GM12878 (cell line): ENCODE results near the gene NTN1. TPM values are rescaled to one million over a fixed set of nuclear protein-coding genes. Genes with fewer than 3 reads are reported as not detected.

ENCODE experiments used
- ATAC-seq: fragments of 200-7000 bp; cut with Tn5 transposase; 3 replicates; pipeline ENCODE4 v1.9.1; 2020; ENCODE audit warnings: mild to moderate bottlenecking, moderate library complexity
- BruUV-seq: library from RNA; stranded (reverse); fragments of 400-500 nt; replicated peaks from 2 replicates; lab custom pipeline; 2021; lab: Mats Ljungman, UMichigan
- CTCF ChIA-PET: fragments of 300-600 bp; sonication (Branson Sonifier 250); formaldehyde crosslinking; extraction: SDS; loops from one replicate; lab custom pipeline; 2021; ENCODE audit warnings: inconsistent platforms; lab: Yijun Ruan, JAX
- POLR2A ChIA-PET: fragments of 350-600 bp; formaldehyde crosslinking; extraction: SDS; loops from one replicate; lab custom pipeline; 2021; ENCODE audit warnings: inconsistent platforms; lab: Charles Lee
- RAD21 ChIA-PET: fragments of 300-600 bp; sonication (Branson Sonifier 250); formaldehyde crosslinking; loops from one replicate; lab custom pipeline; 2023; ENCODE audit warnings: antibody characterized with exemption; ENCODE audit not compliant: unreplicated experiment; lab: Charles Lee
- SMC1A ChIA-PET: fragments of 300-600 bp; sonication (Branson Sonifier 250); formaldehyde crosslinking; loops from one replicate; lab custom pipeline; 2023; ENCODE audit not compliant: unreplicated experiment, uncharacterized antibody; lab: Charles Lee
- DNase-seq: peaks from one replicate; pipeline ENCODE4 v3.0.0-alpha.2; 2011; ENCODE audit warnings: low read depth, low spot score
- FAIRE-seq: peaks from 3 replicates; lab custom pipeline; 2011; peaks lifted over from hg19 to GRCh38; lab: Jason Lieb, UNC
- H2AFZ ChIP-seq: 2 replicates; pipeline ENCODE4 v1.6.0; 2011; ENCODE audit warnings: low read depth, low read length, control low read depth; ENCODE audit not compliant: control insufficient read depth
- H3K27ac ChIP-seq: 2 replicates; pipeline ENCODE4 v1.5.1; 2011; ENCODE audit warnings: control low read depth; ENCODE audit not compliant: control insufficient read depth, insufficient read depth
- H3K27me3 ChIP-seq, 2 experiments: replicated peaks in 1 of 2; 2 replicates each; pipeline versions ENCODE4 v1.6.0 to v1.6.1; 2011; ENCODE audit warnings: low read length in 1 of 2; ENCODE audit not compliant: control insufficient read depth in 2 of 2, insufficient read depth in 2 of 2
- H3K36me3 ChIP-seq, 2 experiments: 2 replicates each; pipeline ENCODE4 v1.5.1; 2011; ENCODE audit warnings: low read length in 1 of 2; ENCODE audit not compliant: control insufficient read depth in 2 of 2, insufficient read depth in 2 of 2
- H3K4me1 ChIP-seq: 2 replicates; pipeline ENCODE4 v1.6.1; 2011; ENCODE audit warnings: mild to moderate bottlenecking, low read length, moderate library complexity, mixed read lengths; ENCODE audit not compliant: control insufficient read depth, insufficient read depth
- H3K4me2 ChIP-seq: 2 replicates; pipeline ENCODE4 v1.6.0; 2011; ENCODE audit warnings: control low read depth; ENCODE audit not compliant: control insufficient read depth, insufficient read depth
- H3K4me3 ChIP-seq: fragments of 200-600 bp; sonication (generic); 2 replicates; pipeline ENCODE4 v1.5.1; 2016
- H3K79me2 ChIP-seq: 2 replicates; pipeline ENCODE4 v1.6.0; 2011; ENCODE audit warnings: low read length; ENCODE audit not compliant: control insufficient read depth, insufficient read depth
- H3K9ac ChIP-seq: 2 replicates; pipeline ENCODE4 v1.8.0; 2011; ENCODE audit warnings: low read length, control low read depth, mixed read lengths; ENCODE audit not compliant: control insufficient read depth, insufficient read depth
- H3K9me3 ChIP-seq: replicated peaks from 3 replicates; pipeline ENCODE4 v1.5.1; 2011; ENCODE audit warnings: mild to moderate bottlenecking, low read length; ENCODE audit not compliant: control insufficient read depth, insufficient read depth
- H4K20me1 ChIP-seq: 2 replicates; pipeline ENCODE4 v1.6.0; 2011; ENCODE audit not compliant: control insufficient read depth, insufficient read depth
- BMI1 ChIP-seq: fragments of 450-650 bp; IDR thresholded peaks from 2 replicates; pipeline ENCODE4 v1.6.1; 2016; ENCODE audit warnings: mild to moderate bottlenecking, moderate library complexity, borderline replicate concordance
- ETV6 ChIP-seq, 2 experiments: fragments of 450-650 bp in 1 of 2; IDR thresholded peaks in 1 of 2; conservative IDR thresholded peaks in 1 of 2; 2 replicates each; pipeline ENCODE4 v1.6.1; 2014; ENCODE audit warnings: antibody characterized with exemption in 1 of 2, borderline replicate concordance in 1 of 2, low read depth in 1 of 2, mild to moderate bottlenecking in 1 of 2, moderate library complexity in 1 of 2
- MEF2A ChIP-seq: IDR thresholded peaks from 2 replicates; pipeline ENCODE4 v1.6.1; 2011; ENCODE audit warnings: low read depth, mild to moderate bottlenecking, low read length, moderate library complexity; ENCODE audit not compliant: insufficient read depth
- SIN3A ChIP-seq: IDR thresholded peaks from 2 replicates; pipeline ENCODE4 v1.6.1; 2012; ENCODE audit warnings: low read depth, low read length, improper control_type of control experiment
- TAF1 ChIP-seq: IDR thresholded peaks from 2 replicates; pipeline ENCODE4 v1.6.1; 2011; ENCODE audit warnings: mild to moderate bottlenecking, low read depth, low read length, borderline replicate concordance
- TCF12 ChIP-seq: IDR thresholded peaks from 2 replicates; pipeline ENCODE4 v1.6.1; 2011; ENCODE audit warnings: low read depth, mild to moderate bottlenecking, low read length
- WGBS: methylation state at CpG from one replicate; pipeline ENCODE4 v1.1.6; 2016; ENCODE audit warnings: low lambda C conversion rate; ENCODE audit not compliant: insufficient replicate concordance, insufficient coverage; ENCODE audit errors: missing lambda C conversion rate; 5-methylcytosine and 5-hydroxymethylcytosine counted together
- in situ Hi-C: fragments of 300-500 bp; cut with MboI; formaldehyde crosslinking; loops from 9 replicates; pipeline ENCODE4 v1.14.3; 2018; ENCODE audit warnings: mixed read lengths
- intact Hi-C: fragments of 100-400 bp; cut with micrococcal nuclease; formaldehyde crosslinking; loops from one replicate; pipeline ENCODE4 v1.14.2; 2022; ENCODE audit not compliant: unreplicated experiment
- polyA plus RNA-seq, 11 experiments: library from polyadenylated mRNA; depleted of rRNA in 4 of 11; unstranded in 6 of 11; stranded (reverse) in 5 of 11; fragments of >200 nt; fragmentation: Nextera tagmentation in 4 of 11; fragmentation: Illumina TruSeq in 1 of 11; extraction: Ambion mirVana in 4 of 11; extraction: Trizol in 1 of 11; gene quantifications; 1 replicate in 1 of 11; 2 replicates in 10 of 11; pipeline versions ENCODE4 v1.2.1 to v1.2.3, GENCODE V29; 2011 to 2016; ENCODE audit warnings: inconsistent platforms in 2 of 11, missing spikeins in 2 of 11, low read depth in 1 of 11
- total RNA-seq, 4 experiments: library from RNA; depleted of rRNA in 3 of 4; stranded (reverse); fragments of >200 nt in 3 of 4; fragmentation: Illumina TruSeq in 1 of 4; extraction: Trizol in 1 of 4; gene quantifications; 2 replicates each; pipeline versions ENCODE4 v1.2.1 to v1.2.3, GENCODE V29; 2013 to 2021
- TF ChIP-seq, protein P1 (sequence below): fragments of 450-650 bp; IDR thresholded peaks from 2 replicates; pipeline ENCODE4 v1.6.1; 2018; ENCODE audit warnings: borderline replicate concordance, mild to moderate bottlenecking; ENCODE audit not compliant: partially characterized antibody
- TF ChIP-seq, protein P2 (sequence below): fragments of 450-650 bp; formaldehyde crosslinking; IDR thresholded peaks from 2 replicates; pipeline ENCODE4 v1.4.0; 2022; ENCODE audit warnings: mild to moderate bottlenecking, moderate library complexity
- TF ChIP-seq, protein P3 (sequence below): IDR thresholded peaks from 2 replicates; pipeline ENCODE4 v1.6.1; 2011; ENCODE audit warnings: low read depth, low read length, improper control_type of control experiment, borderline replicate concordance
- TF ChIP-seq, protein P4 (sequence below): fragments of 450-650 bp; IDR thresholded peaks from 2 replicates; pipeline ENCODE4 v1.6.1; 2014; ENCODE audit warnings: mild to moderate bottlenecking

The NTN1 gene
- total and polyA plus RNA-seq, 10 of the 15 experiments (the other 5 are each of a cell fraction or from before 2014, with no cell fraction given) = 0.02 to 0.89 (median 0.35) TPM

DNA sequence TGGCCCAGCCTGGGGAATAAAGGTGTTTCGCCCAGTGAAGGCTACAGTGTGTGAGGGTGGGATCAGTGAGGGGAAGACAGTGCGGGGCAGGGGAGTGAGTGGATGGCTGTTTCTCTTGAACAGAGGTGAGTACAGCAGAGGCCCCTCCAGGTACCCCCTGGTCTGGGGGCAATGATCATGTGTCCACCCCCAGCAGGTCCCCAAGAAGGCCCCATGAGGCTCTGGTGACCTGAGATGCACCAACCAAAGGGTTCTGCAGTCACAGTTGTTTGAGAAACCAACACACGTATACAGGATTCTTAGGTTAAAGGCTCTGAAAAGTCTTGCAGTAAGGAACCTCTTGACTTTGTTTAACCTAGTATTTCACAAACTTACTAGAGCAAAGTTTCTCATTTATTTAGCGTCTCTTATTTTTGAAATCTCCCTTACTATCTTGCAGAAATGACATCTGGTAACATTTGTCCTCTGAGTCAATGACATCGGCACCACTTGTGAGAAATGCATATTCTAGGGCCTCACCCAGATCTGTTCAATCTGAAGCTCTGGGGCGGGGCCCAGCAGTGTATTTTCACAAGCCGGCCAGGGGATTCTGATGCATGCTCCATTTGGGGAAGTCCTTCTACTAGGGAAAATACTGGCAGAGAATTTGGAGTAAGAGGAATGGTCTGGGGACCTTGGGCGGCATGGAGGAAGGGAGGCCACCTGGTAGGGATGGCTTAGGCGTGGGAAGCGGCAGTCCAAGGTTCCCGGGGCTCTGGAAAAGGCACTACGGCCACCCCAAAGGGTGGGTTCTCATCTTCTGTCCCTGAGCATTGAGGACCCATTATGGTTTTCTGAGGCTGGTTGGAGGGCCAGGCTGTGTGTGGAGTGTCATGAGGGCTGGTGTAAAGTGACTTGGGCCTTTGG is 217.3 kb downstream of the NTN1 start:
- TF ChIP-seq ETV6 (conservative IDR thresholded peaks at IDR 0.05 in 1 of 2, IDR thresholded peaks at IDR 0.05 in 1 of 2; ENCODE audit: borderline replicate concordance in 1 of 2, low read depth in 1 of 2) (no peak), TCF12 (no peak), TAF1 (no peak), SIN3A (no peak), BMI1 (no peak), MEF2A (no peak)
- TF ChIP-seq, protein P1, sequence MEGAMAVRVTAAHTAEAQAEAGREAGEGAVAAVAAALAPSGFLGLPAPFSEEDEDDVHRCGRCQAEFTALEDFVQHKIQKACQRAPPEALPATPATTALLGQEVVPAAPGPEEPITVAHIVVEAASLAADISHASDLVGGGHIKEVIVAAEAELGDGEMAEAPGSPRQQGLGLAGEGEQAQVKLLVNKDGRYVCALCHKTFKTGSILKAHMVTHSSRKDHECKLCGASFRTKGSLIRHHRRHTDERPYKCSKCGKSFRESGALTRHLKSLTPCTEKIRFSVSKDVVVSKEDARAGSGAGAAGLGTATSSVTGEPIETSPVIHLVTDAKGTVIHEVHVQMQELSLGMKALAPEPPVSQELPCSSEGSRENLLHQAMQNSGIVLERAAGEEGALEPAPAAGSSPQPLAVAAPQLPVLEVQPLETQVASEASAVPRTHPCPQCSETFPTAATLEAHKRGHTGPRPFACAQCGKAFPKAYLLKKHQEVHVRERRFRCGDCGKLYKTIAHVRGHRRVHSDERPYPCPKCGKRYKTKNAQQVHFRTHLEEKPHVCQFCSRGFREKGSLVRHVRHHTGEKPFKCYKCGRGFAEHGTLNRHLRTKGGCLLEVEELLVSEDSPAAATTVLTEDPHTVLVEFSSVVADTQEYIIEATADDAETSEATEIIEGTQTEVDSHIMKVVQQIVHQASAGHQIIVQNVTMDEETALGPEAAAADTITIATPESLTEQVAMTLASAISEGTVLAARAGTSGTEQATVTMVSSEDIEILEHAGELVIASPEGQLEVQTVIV = no peak
- TF ChIP-seq, protein P2, sequence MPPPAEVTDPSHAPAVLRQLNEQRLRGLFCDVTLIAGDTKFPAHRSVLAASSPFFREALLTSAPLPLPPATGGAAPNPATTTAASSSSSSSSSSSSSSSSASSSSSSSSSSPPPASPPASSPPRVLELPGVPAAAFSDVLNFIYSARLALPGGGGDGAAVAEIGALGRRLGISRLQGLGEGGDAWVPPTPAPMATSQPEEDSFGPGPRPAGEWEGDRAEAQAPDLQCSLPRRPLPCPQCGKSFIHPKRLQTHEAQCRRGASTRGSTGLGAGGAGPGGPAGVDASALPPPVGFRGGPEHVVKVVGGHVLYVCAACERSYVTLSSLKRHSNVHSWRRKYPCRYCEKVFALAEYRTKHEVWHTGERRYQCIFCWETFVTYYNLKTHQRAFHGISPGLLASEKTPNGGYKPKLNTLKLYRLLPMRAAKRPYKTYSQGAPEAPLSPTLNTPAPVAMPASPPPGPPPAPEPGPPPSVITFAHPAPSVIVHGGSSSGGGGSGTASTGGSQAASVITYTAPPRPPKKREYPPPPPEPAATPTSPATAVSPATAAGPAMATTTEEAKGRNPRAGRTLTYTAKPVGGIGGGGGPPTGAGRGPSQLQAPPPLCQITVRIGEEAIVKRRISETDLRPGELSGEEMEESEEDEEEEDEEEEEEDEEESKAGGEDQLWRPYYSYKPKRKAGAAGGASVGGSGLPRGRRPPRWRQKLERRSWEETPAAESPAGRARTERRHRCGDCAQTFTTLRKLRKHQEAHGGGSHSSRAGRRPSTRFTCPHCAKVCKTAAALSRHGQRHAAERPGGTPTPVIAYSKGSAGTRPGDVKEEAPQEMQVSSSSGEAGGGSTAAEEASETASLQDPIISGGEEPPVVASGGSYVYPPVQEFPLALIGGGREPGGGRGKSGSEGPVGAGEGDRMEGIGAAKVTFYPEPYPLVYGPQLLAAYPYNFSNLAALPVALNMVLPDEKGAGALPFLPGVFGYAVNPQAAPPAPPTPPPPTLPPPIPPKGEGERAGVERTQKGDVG = no peak
- TF ChIP-seq, protein P3, sequence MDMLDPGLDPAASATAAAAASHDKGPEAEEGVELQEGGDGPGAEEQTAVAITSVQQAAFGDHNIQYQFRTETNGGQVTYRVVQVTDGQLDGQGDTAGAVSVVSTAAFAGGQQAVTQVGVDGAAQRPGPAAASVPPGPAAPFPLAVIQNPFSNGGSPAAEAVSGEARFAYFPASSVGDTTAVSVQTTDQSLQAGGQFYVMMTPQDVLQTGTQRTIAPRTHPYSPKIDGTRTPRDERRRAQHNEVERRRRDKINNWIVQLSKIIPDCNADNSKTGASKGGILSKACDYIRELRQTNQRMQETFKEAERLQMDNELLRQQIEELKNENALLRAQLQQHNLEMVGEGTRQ = no peak
- TF ChIP-seq, protein P4, sequence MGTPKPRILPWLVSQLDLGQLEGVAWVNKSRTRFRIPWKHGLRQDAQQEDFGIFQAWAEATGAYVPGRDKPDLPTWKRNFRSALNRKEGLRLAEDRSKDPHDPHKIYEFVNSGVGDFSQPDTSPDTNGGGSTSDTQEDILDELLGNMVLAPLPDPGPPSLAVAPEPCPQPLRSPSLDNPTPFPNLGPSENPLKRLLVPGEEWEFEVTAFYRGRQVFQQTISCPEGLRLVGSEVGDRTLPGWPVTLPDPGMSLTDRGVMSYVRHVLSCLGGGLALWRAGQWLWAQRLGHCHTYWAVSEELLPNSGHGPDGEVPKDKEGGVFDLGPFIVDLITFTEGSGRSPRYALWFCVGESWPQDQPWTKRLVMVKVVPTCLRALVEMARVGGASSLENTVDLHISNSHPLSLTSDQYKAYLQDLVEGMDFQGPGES = no peak
- TF ChIP-seq, all 136 proteins: peak for 0
- peaks cover 8% of the 10 kb centered on the region; the same call in 1 of the 2 replicates for H3K4me1 ChIP-seq
- no TSS peak for BruUV-seq
- ChIA-PET POLR2A (no interaction called here), CTCF (no interaction called here), RAD21 (no interaction called here), SMC1A (interaction anchor here (1.0 kb wide), 1 partner anchor 118 kb away, joined by 3 read pairs; no protein-coding TSS in a partner anchor)
- no peak overlapping the region for H3K4me2 ChIP-seq
- intact Hi-C loops (no loop called here), in situ Hi-C loops (no loop called here)
- no peak overlapping the region for H3K4me3 ChIP-seq
- DNase-seq = no peak
- 89% methylated on average over 12 of the region's 12 CpGs for WGBS
- H3K9me3 ChIP-seq = no peaks in the 10 kb centered on the region
- no peaks in the 10 kb centered on the region for H4K20me1 ChIP-seq
- FAIRE-seq = no peak
- ATAC-seq = no peak
- no peak overlapping the region for H2AFZ ChIP-seq
- H3K27me3 ChIP-seq = no peaks in the 10 kb centered on the region
- H3K27ac ChIP-seq = no peak overlapping the region
- no peak overlapping the region for H3K9ac ChIP-seq
- H3K79me2 ChIP-seq = no peaks in the 10 kb centered on the region
- no peaks in the 10 kb centered on the region for H3K36me3 ChIP-seq
